Activated CD4-positive, alpha-beta memory T cell treated with anti-CD3 and anti-CD28 coated beads, Interleukin-2, amount 10 ng/mL, durations not matched to agents 7 days and 5 days (primary cell): ENCODE data around the gene LPCAT2. TPM values are rescaled to one million over a fixed set of nuclear protein-coding genes. Genes with fewer than 3 reads are reported as not detected.

Experiments used
- CTCF ChIA-PET: fragments of 350-600 bp; sonication (Branson Sonifier 250); formaldehyde crosslinking; loops from one replicate; lab custom pipeline; 2021; ENCODE audit warnings: antibody characterized with exemption, inconsistent platforms; lab: Charles Lee
- POLR2A ChIA-PET: fragments of 350-600 bp; sonication (Branson Sonifier 250); formaldehyde crosslinking; loops from one replicate; lab custom pipeline; 2021; ENCODE audit warnings: antibody characterized with exemption; lab: Charles Lee
- DNase-seq: peaks from one replicate; pipeline ENCODE4 v3.0.0-alpha.2; 2020
- H3K27ac Mint-ChIP-seq: one replicate; pipeline ENCODE4 v1.8.0; 2021; ENCODE audit warnings: mild to moderate bottlenecking, mixed read lengths
- H3K27me3 Mint-ChIP-seq: one replicate; pipeline ENCODE4 v1.8.0; 2021; ENCODE audit warnings: mixed read lengths
- H3K36me3 Mint-ChIP-seq: one replicate; pipeline ENCODE4 v1.8.0; 2021; ENCODE audit warnings: low read depth, mixed read lengths
- H3K4me1 Mint-ChIP-seq: one replicate; pipeline ENCODE4 v1.8.0; 2021; ENCODE audit warnings: mixed read lengths
- H3K4me3 Mint-ChIP-seq: one replicate; pipeline ENCODE4 v1.8.0; 2021; ENCODE audit warnings: mild to moderate bottlenecking, mixed read lengths
- H3K9me3 Mint-ChIP-seq: one replicate; pipeline ENCODE4 v1.8.0; 2021; ENCODE audit warnings: mixed read lengths
- total RNA-seq, 2 experiments: library from RNA; stranded (reverse); gene quantifications; one replicate each; pipeline ENCODE4 v1.2.3, GENCODE V29; 2021

Gene LPCAT2
- total RNA-seq, 2 experiments from 2014 or later: 1.3 to 1.6 TPM

DNA sequence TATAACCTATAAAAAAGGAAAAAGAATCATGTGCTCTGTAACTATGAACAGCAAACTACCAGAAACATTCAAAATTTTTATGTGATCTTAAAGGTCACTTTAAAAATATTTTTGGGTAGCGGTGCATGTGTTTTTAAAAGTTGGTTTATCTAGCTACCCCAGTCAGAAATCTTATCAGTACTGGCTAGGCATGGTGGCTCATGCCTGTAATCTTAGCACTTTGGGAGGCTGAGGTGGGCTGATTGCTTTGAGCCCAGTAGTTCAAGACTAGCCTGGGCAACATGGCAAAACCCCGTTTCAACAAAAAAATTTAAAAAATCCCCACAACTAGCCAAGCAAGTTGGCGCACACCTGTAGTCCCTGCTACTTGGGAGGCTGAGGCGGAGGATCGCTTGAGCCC lies 61.3 kb downstream of the LPCAT2 start:
- ChIA-PET POLR2A (no interaction called here), CTCF (interaction anchor here (1.1 kb wide), 1 partner anchor 105 kb away, joined by 3 read pairs; no protein-coding TSS in a partner anchor)
- Mint-ChIP-seq H3K27me3 (peaks cover 10% of the 10 kb centered on the region), H3K4me3 (no peak overlapping the region), H3K9me3 (no peaks in the 10 kb centered on the region), H3K4me1 (no peaks in the 10 kb centered on the region), H3K36me3 (no peaks in the 10 kb centered on the region), H3K27ac (no peak overlapping the region)
- no peak for DNase-seq

DNA sequence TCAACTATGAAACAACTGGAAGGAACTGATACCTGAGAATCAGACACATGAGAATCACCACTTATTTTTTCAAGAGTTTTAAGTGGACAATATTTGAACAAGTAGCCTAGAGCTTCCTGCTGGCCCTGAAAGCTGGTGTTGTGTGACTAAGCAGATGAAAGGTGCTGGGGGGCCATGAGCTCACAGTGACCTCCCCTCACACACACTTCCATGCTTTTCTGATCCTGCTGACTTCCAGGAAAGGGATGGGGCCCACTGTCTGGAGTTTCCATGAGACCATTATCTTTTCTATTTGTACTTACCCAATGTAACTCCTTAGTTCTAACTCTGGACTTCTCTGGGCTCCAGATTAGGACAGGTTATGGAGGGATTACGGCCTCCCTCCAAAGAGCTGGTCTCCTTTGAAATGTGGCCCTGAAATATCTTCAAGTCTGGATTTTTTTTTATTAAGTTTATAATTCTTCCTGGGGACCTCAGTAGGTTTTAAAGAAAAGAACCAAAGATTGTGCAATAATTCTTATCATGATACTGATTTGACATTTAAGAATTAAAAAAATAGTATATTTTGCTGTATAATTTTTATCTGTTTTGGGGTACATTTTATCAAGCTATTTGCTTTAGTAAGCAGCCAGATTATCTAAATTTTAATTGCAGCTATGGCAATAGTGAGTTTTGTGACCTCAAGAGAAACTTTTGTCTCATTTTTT lies 62.5 kb downstream of the LPCAT2 start:
- Mint-ChIP-seq H3K4me3 (no peak overlapping the region), H3K9me3 (no peaks in the 10 kb centered on the region), H3K36me3 (no peaks in the 10 kb centered on the region), H3K27me3 (peaks cover 10% of the 10 kb centered on the region), H3K27ac (no peak overlapping the region), H3K4me1 (no peaks in the 10 kb centered on the region)
- ChIA-PET POLR2A (no interaction called here), CTCF (interaction anchor here (1.1 kb wide), 1 partner anchor 106 kb away, joined by 3 read pairs; no protein-coding TSS in a partner anchor)
- DNase-seq: no peak

DNA sequence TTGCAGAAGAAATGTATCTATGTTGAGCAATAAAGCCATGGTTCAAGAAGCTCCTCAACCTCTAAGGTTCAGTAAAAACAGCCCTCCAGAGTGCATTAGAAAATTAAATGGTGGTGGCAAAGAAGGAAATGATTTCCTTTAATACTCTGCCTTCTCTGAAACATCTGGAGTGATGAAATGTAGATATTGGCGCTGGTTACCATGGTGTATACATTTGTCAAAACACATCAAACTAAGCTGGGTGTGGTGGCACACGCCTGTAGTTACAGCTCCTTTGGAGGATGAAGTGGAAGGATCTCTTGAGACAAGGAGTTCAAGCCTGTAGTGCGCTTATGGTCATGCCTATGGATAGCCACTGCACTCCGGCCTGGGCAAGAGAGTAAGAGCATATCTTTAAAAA lies 63.6 kb downstream of the LPCAT2 start:
- ChIA-PET CTCF (interaction anchor here (1.0 kb wide), 1 partner anchor 108 kb away, joined by 4 read pairs; no protein-coding TSS in a partner anchor), POLR2A (no interaction called here)
- Mint-ChIP-seq H3K4me3 (no peak overlapping the region), H3K4me1 (no peaks in the 10 kb centered on the region), H3K36me3 (no peaks in the 10 kb centered on the region), H3K9me3 (no peaks in the 10 kb centered on the region), H3K27ac (no peak overlapping the region), H3K27me3 (peaks cover 10% of the 10 kb centered on the region)
- DNase-seq: no peak

DNA sequence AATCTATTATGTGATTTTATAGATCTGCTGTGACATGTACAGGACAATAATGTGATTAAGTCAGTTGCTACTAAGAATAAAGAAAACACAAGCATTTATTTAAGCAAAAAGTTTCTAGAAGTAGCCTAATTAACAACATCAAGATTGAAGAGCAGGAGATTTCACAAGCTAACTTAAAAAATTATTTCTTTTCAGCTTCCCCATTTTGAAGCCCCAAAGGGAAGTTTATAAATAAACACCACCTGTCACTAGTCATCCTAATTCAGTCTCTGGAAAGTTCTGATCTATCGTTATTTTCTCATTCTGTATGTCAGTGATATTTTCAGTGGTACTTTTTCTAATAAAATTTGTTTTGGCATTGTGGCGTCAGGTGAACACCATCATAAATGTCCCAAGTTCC lies 65.9 kb downstream of the LPCAT2 start:
- no peak for DNase-seq
- Mint-ChIP-seq H3K4me1 (no peaks in the 10 kb centered on the region), H3K9me3 (no peaks in the 10 kb centered on the region), H3K36me3 (no peaks in the 10 kb centered on the region), H3K27me3 (peaks cover 5% of the 10 kb centered on the region), H3K27ac (no peak overlapping the region), H3K4me3 (no peak overlapping the region)
- ChIA-PET POLR2A (no interaction called here), CTCF (no interaction called here)

DNA sequence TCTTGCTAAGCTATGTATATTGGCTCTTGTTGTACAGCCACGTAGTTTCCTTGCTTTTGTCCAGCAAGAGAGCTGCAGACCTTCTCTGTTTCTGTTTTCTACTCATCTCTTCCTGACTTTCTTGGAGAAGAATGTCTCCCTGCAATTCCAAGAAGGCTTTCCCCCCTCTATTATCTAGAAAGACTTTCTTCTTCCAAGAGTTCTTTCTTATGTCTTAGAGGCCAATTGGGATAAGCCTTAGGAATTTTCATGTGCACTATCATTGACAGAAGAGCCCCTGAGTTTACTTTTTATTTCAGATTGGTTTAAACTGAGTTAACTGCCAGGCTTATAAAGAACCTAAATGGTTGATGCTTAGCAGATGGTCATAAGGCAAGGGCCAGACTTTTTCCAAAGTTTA lies 66.6 kb downstream of the LPCAT2 start:
- no peaks in the 10 kb centered on the region for H3K4me1 Mint-ChIP-seq
- DNase-seq: no peak
- no peak overlapping the region for H3K4me3 Mint-ChIP-seq
- peaks cover 5% of the 10 kb centered on the region for H3K27me3 Mint-ChIP-seq
- H3K9me3 Mint-ChIP-seq: no peaks in the 10 kb centered on the region
- POLR2A ChIA-PET: no interaction called here
- no peak overlapping the region for H3K27ac Mint-ChIP-seq
- CTCF ChIA-PET: no interaction called here
- no peaks in the 10 kb centered on the region for H3K36me3 Mint-ChIP-seq

DNA sequence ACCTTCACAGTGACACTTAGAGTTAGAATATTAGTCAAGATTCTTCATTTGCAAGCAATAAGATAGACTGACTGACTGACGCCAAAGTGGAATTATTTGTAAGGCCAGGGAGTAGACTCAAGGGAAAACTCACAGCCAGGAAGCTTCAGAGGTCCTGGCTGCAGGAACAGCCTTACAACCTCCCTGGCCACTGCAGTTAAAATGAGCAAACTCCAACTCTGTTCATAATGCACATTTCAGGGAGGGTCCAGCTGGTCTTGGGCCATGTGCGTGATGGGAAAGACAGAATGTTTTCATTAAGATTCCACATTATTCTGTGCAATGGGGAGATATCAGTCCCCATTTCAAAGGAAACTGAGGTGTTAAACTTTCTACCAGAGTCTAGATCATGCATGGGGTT lies 67.5 kb downstream of the LPCAT2 start:
- no peak for DNase-seq
- ChIA-PET CTCF (interaction anchor here (0.6 kb wide), 1 partner anchor 17 kb away, joined by 3 read pairs; no protein-coding TSS in a partner anchor), POLR2A (no interaction called here)
- no peaks in the 10 kb centered on the region for H3K36me3 Mint-ChIP-seq
- H3K4me1 Mint-ChIP-seq: no peaks in the 10 kb centered on the region
- no peak overlapping the region for H3K27ac Mint-ChIP-seq
- no peak overlapping the region for H3K4me3 Mint-ChIP-seq
- H3K9me3 Mint-ChIP-seq: no peaks in the 10 kb centered on the region
- peaks cover 5% of the 10 kb centered on the region for H3K27me3 Mint-ChIP-seq

DNA sequence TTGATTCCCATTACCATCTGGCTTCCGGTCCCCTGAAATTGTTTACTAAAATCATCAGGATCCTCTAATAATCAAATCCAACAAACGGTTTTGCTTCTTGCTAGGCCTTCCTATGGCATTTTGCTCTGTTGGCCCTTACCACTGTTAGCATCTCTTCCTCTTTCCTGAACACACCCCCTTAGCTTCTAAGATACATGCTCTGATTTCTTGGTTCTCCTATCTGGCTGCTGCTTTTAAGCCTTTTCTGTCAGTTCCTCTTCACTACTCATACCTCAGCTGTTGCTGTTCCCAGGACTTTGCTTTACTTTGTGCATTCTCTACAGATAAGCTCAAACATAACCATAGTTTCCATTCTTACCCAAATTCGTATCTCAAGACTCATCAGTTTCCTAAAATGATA lies 69.0 kb downstream of the LPCAT2 start:
- POLR2A ChIA-PET: no interaction called here
- DNase-seq: no peak
- H3K36me3 Mint-ChIP-seq: no peaks in the 10 kb centered on the region
- no peak overlapping the region for H3K4me3 Mint-ChIP-seq
- CTCF ChIA-PET: no interaction called here
- H3K4me1 Mint-ChIP-seq: no peaks in the 10 kb centered on the region
- H3K27me3 Mint-ChIP-seq: no peaks in the 10 kb centered on the region
- H3K27ac Mint-ChIP-seq: no peak overlapping the region
- H3K9me3 Mint-ChIP-seq: no peaks in the 10 kb centered on the region

DNA sequence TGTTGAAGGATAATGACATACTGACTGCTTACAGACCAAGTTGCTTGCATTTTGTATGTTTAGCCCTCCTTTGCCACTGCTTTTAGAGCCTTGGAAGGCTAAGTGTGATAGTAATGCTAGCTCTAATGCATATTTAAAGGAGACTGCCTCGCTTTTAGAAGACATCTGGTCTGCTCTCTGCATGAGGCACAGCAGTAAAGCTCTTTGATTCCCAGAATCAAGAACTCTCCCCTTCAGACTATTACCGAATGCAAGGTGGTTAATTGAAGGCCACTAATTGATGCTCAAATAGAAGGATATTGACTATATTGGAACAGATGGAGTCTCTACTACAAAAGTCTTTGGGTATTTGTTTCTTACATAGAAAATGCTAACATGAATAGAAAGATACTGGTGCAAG lies 76.8 kb downstream of the LPCAT2 start:
- Mint-ChIP-seq H3K36me3 (no peaks in the 10 kb centered on the region), H3K27ac (no peak overlapping the region), H3K4me3 (no peak overlapping the region), H3K9me3 (no peaks in the 10 kb centered on the region), H3K27me3 (no peaks in the 10 kb centered on the region), H3K4me1 (no peaks in the 10 kb centered on the region)
- DNase-seq: no peak
- ChIA-PET POLR2A (no interaction called here), CTCF (interaction anchor here (1.0 kb wide), 1 partner anchor 121 kb away, joined by 3 read pairs; no protein-coding TSS in a partner anchor)

DNA sequence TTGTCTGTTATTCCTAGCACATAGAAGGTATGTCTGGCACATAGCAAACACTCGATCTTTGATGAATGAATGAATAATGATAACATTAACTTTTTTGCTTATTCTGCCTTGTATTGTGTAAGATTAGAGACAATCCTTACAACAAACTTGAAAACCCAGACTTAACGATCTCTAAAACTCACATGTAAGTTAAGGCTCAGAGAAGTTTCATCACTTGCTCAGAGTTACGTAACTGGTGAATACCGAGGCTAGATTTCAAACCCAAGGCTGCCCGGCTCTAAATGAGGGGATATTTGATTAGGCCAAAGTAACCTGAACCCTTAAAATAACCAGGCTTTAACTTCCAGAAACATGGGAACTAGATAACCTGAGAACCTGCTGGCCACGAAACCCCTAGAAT lies 79.9 kb downstream of the LPCAT2 start:
- H3K4me1 Mint-ChIP-seq: no peaks in the 10 kb centered on the region
- no peak overlapping the region for H3K27ac Mint-ChIP-seq
- ChIA-PET CTCF (no interaction called here), POLR2A (no interaction called here)
- no peaks in the 10 kb centered on the region for H3K9me3 Mint-ChIP-seq
- no peaks in the 10 kb centered on the region for H3K36me3 Mint-ChIP-seq
- DNase-seq: no peak
- H3K27me3 Mint-ChIP-seq: peaks cover 4% of the 10 kb centered on the region
- H3K4me3 Mint-ChIP-seq: no peak overlapping the region

DNA sequence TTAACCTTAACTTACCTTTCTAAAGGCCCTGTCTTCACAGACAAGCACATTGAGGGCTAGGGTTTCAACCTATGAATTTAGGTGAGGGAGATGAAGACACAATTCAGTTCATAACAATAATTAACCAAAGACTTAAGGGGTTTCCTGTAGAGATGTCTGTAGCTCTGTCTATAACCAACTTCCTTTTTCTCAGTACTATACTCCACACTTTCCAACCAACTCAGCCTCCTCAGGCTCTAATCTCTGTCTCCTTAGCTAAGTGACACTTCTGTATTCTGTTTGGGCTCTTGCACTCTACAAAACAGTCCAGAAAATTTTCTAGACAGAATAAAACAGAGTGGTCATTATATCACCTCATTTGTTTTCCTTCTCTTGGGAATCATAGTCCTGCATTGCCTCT lies 83.4 kb downstream of the LPCAT2 start:
- Mint-ChIP-seq H3K4me1 (no peaks in the 10 kb centered on the region), H3K36me3 (no peaks in the 10 kb centered on the region), H3K4me3 (no peak overlapping the region), H3K9me3 (no peaks in the 10 kb centered on the region), H3K27ac (no peak overlapping the region), H3K27me3 (peaks cover 4% of the 10 kb centered on the region)
- POLR2A ChIA-PET: no interaction called here
- no peak for DNase-seq
- CTCF ChIA-PET: no interaction called here

DNA sequence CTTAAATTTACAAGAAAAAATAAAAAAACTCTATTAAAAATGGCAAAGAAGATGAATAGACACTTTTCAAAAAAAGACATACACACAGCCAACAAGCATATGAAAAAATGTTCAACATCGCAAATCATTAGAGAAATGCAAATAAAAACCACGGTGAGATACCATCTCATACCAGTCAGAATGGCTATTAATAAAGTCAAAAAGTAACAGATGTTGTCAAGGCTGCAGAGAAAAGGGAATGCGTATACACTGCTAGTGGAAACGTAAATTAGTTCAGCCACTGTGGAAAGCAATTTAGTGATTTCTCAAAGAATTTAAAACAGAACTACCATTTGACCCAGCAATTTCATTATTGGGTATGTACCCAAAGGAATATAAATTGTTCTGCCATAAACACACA lies 89.1 kb downstream of the LPCAT2 start:
- Mint-ChIP-seq H3K27me3 (peaks cover 3% of the 10 kb centered on the region), H3K27ac (no peak overlapping the region), H3K36me3 (no peaks in the 10 kb centered on the region), H3K4me1 (no peaks in the 10 kb centered on the region), H3K9me3 (no peaks in the 10 kb centered on the region), H3K4me3 (no peak overlapping the region)
- ChIA-PET POLR2A (no interaction called here), CTCF (no interaction called here)
- DNase-seq: no peak

DNA sequence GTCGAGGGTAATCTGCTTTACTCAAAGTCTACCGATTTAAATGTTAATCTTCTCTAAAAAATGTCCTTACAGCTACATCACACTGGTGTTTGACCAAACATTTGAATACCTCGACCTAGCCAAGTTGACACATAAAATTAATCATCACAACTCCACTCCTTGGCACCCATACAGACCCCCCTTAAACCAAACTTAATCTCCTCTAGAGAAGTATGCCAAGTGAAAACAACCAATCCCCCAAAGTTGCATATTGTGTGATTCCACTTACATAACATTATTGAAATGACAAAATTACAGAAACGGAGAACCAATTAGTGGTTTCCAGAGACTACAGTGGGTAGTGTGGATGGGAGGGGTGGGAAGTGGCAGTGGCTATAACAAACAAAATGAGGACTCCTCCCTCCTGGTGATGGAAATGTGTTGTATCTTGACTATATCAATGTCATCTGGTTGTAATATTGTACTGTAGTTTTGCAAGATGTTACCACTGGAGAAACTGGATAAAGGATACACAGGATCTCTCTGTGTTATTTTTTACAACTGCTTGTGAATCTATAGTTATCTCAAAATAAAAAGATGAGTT lies 97.0 kb downstream of the LPCAT2 start:
- no peak overlapping the region for H3K27ac Mint-ChIP-seq
- H3K4me3 Mint-ChIP-seq: no peak overlapping the region
- DNase-seq: no peak
- H3K27me3 Mint-ChIP-seq: peaks cover 10% of the 10 kb centered on the region
- POLR2A ChIA-PET: no interaction called here
- no peaks in the 10 kb centered on the region for H3K4me1 Mint-ChIP-seq
- CTCF ChIA-PET: no interaction called here
- H3K36me3 Mint-ChIP-seq: no peaks in the 10 kb centered on the region
- H3K9me3 Mint-ChIP-seq: no peaks in the 10 kb centered on the region

DNA sequence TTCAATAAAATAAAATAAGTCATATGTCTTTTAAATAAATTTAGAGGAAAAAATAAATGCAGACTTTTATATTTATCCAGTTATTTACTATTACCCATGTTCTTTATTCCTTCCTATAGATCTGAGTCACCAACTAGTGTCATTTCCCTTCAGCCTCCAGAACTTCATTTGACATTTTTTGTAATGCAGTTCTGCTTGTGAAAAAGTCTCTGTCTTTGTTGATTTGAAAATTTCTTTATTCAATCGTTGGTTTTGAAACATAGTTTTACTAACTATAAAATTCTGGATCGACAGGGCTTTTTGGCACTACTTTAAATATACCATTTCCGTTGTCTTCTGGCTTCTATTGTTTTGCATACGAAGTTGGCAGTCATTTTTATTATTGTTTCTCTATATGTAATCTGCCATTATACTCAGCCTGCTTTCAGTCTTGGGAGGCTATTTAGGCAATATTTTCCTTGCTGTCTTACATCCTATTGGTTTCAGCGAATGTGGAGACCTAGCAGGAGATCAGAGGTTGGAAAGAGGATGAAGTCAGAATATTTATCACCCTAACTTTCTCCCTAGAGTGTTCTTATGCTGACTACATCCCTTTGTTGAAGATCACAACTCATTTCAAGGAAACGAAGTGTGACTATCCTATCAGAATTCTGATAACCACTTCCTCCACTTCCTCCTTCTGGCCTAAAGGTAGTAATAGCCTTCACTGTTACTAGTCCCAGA lies 104.9 kb downstream of the LPCAT2 start:
- CTCF ChIA-PET: no interaction called here

More for the DNA sequence above, 104.9 kb downstream of the LPCAT2 start:
- H3K36me3 Mint-ChIP-seq: no peaks in the 10 kb centered on the region
- no peaks in the 10 kb centered on the region for H3K4me1 Mint-ChIP-seq
- no peak for DNase-seq
- no peak overlapping the region for H3K27ac Mint-ChIP-seq
- peaks cover 12% of the 10 kb centered on the region for H3K27me3 Mint-ChIP-seq
- POLR2A ChIA-PET: no interaction called here
- H3K9me3 Mint-ChIP-seq: peaks cover 3% of the 10 kb centered on the region
- H3K4me3 Mint-ChIP-seq: no peak overlapping the region
